ES-I3 (cell line): ENCODE results near the gene MEI4.
"Not testable (repeated sequence)": the region's sequence is repeated elsewhere in the genome, so short reads cannot be mapped to it uniquely, and the experiment has no call there.

Experiments used
- H3K36me3 ChIP-seq: 2 replicates; pipeline ENCODE4 v1.6.1; 2013; ENCODE audit warnings: mild to moderate bottlenecking, low read length, control low read depth, moderate library complexity; ENCODE audit not compliant: insufficient read depth
- H3K4me1 ChIP-seq: 2 replicates; pipeline ENCODE4 v1.6.1; 2013; ENCODE audit warnings: mild to moderate bottlenecking, control low read depth, low read length; ENCODE audit not compliant: insufficient read depth
- H3K9ac ChIP-seq: 2 replicates; pipeline ENCODE4 v1.6.1; 2013; ENCODE audit warnings: low read depth, mild to moderate bottlenecking, low read length, moderate library complexity
- H3K9me3 ChIP-seq: 2 replicates; pipeline ENCODE4 v1.6.1; 2013; ENCODE audit warnings: mild to moderate bottlenecking, low read length, moderate library complexity; ENCODE audit not compliant: control insufficient read depth, insufficient read depth

Gene MEI4

DNA sequence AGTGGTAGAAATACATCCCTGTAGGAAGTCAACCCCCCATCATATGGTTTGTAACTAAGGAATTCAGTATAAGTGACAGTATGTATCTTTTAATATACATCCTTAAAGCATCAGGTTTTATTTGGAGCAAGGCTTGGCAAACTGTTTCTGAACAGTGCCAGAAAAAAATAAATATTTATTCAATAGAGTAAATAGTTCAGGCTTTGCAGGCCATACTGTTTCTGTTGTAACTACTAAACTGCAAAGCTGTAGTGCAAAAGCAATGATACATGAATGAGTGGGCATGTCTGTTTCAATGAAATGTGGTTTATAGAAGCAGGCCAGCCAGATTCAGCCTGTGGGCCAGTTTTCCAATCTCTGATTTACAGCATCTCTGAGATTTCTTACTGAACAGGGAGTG, 977 bp downstream of the MEI4 start:
- Histone ChIP-seq H3K36me3 (no peaks in the 10 kb centered on the region), H3K4me1 (peaks cover 10% of the 10 kb centered on the region), H3K9me3 (no peaks in the 10 kb centered on the region), H3K9ac (no peak overlapping the region)

- H3K36me3 ChIP-seq, H3K4me1 ChIP-seq, H3K9me3 ChIP-seq, H3K9ac ChIP-seq: not testable (repeated sequence)
Measured at GRCh38 chr6:77655035-77655434, 2.2 kb downstream of the MEI4 start.

DNA sequence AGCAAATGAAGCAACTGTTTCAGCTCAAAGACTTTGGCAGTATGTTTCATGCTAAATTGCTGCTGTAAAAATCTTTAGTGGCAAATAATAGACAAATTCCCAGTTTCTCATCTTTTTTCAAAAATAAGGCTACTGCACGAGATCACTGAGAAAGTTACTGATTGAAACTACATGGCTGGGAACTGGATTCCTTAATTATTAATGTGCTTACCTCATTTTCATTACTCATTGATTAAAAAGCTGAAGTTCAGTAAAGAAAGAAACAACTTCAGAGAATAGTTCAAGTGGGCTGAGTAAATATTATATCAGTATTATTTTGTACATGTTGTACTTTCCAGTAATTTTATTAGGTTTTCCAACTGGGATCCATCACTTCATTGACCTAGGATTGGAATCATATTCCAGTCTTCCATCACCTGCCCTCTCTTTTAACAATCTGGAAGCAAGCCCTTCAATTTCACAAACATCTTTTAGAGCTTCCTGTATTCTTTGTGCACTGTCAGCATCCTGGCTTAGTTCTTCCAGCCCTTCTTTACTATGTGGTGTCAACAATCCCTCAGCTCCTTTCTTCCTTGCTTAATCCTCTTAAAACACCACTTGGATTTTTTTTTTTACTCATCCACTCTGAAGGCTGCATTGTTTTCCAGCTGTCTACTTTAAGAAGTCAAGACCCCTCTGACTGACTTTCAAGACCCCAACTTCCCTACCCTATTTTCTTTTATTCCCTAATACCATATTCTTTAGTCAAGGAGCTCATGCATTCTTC, 4.3 kb downstream of the MEI4 start:
- H3K36me3 ChIP-seq: no peaks in the 10 kb centered on the region
- no peak overlapping the region for H3K9ac ChIP-seq
- H3K9me3 ChIP-seq: no peaks in the 10 kb centered on the region
- H3K4me1 ChIP-seq: peaks cover 7% of the 10 kb centered on the region

DNA sequence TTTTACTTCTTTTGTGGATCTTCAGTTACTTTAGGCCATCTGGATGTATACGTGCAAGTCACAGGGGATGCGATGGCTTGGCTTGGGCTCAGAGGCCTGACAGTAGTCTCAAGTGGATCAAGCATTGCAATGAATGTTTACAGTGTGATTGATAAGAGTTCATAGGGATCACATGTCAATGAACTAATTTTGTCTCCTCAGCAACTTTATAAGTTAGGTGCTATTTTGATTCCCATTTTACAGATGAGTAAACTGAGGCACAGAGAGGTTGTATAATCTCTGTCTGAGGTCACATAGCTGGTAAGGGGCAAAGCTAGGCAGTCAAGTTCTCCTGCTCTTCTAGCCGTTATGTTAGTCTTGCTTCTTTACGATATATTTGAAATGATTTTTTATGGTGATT, 13.5 kb downstream of the MEI4 start:
- Histone ChIP-seq H3K36me3 (no peaks in the 10 kb centered on the region), H3K9me3 (no peaks in the 10 kb centered on the region), H3K9ac (no peak overlapping the region), H3K4me1 (no peaks in the 10 kb centered on the region)

DNA sequence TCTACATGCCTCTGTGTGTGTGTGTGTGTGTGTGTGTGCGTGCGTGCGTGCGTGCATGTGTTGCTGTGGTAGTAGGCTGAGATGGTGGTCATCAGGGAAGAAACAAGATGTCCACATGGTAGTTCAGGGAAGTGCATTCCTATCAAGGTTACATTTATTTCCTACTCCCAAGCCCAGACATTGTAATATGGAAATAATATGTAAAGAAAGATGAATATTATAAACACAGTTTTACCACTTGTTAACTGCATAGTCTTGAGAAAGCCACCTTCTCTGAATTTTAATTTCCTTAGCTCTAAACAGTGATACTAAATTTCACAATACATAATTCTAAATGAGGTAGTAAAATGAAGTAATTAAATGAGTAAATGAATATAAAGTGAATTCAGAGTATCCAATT, 14.0 kb downstream of the MEI4 start:
- H3K4me1 ChIP-seq: no peaks in the 10 kb centered on the region
- H3K36me3 ChIP-seq: no peaks in the 10 kb centered on the region
- no peak overlapping the region for H3K9ac ChIP-seq
- H3K9me3 ChIP-seq: no peaks in the 10 kb centered on the region

GRCh38 chr6:77669913-77670312, 17.1 kb downstream of the MEI4 start:
- Histone ChIP-seq H3K4me1 (no peaks in the 10 kb centered on the region), H3K9me3 (no peaks in the 10 kb centered on the region), H3K36me3 (no peaks in the 10 kb centered on the region), H3K9ac (no peak overlapping the region)

DNA sequence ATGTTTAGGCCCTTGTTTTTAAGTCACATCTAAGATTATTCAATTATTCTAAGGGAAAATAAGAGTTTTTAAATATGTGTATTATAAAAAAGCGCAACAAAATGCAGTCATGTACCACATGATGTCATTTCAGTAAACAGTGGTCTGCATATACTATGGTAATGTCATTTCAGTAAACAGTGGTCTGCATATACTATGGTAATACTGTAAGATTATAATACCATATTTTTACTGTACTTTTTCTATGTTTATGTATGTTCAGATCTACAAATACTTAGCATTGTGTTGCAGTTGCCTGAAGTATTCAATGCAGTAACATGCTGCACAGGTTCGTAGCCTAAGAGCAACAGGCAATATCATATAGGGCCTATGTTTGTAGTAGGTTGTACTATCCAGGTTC, 21.4 kb downstream of the MEI4 start:
- Histone ChIP-seq H3K4me1 (no peaks in the 10 kb centered on the region), H3K36me3 (no peaks in the 10 kb centered on the region), H3K9me3 (no peaks in the 10 kb centered on the region), H3K9ac (no peak overlapping the region)

DNA sequence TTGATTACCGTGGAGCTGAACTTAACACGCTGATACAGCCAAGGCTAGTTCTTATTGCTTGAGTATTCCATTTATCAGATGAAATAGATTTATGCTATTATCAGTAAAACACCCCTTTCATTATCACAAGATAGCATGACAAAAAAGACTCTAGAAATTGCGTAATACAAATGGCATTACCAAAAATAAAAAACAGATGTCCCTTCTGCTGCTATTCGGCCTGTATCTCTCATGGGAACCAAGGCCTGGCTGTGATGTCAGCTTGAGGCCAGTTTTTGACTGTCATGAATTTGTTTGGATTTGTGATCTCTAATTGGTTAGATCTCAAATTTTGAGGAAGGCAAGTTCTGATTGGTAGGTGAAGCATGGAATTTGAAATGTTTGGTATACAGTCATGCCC, 25.2 kb downstream of the MEI4 start:
- Histone ChIP-seq H3K36me3 (no peaks in the 10 kb centered on the region), H3K9ac (no peak overlapping the region), H3K9me3 (no peaks in the 10 kb centered on the region), H3K4me1 (no peaks in the 10 kb centered on the region)

DNA sequence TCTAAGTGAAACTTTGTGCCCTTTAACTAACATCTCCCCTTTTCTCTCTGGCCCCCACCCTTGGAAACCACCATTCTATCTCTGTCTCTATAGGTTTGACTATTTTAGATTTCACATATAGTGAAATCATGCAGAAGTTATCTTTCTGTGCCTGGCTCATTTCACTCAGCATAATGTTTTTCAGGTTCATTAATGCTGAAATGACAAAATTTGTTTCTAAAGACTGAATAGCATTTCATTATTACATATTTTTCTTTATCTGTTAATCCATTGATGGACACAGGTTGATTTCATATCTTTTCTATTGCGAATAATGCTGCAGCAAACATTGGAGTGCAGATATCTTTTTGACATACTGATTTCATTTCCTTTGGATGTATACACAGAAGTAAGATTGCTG, 30.7 kb downstream of the MEI4 start:
- Histone ChIP-seq H3K9ac (no peak overlapping the region), H3K4me1 (no peaks in the 10 kb centered on the region), H3K9me3 (no peaks in the 10 kb centered on the region), H3K36me3 (no peaks in the 10 kb centered on the region)

- Histone ChIP-seq H3K36me3 (no peaks in the 10 kb centered on the region), H3K4me1 (no peaks in the 10 kb centered on the region), H3K9ac (no peak overlapping the region), H3K9me3 (no peaks in the 10 kb centered on the region)
Measured at GRCh38 chr6:77686931-77687330, 34.1 kb downstream of the MEI4 start.

- Histone ChIP-seq H3K4me1 (no peaks in the 10 kb centered on the region), H3K9ac (no peak overlapping the region), H3K9me3 (no peaks in the 10 kb centered on the region), H3K36me3 (no peaks in the 10 kb centered on the region)
Measured at GRCh38 chr6:77688649-77689048, 35.8 kb downstream of the MEI4 start.

DNA sequence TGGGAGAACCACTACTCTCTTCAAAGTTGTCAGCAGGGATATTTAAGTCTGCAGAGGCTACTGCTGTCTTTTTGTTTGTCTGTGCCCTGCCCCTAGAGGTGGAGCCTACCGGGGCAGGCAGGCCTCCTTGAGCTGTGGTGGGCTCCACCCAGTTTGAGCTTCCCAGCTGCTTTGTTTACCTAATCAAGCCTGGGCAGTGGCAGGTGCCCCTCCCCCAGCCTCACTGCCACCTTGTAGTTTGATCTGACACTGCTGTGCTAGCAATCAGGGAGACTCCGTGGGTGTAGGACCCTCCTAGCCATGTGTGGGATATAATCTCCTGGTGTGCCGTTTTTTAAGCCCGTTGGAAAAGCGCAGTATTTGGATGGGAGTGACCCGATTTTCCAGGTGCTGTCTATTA, 47.3 kb downstream of the MEI4 start:
- H3K9me3 ChIP-seq, H3K4me1 ChIP-seq, H3K9ac ChIP-seq, H3K36me3 ChIP-seq: not testable (repeated sequence)

GRCh38 chr6:77707603-77708002, 54.8 kb downstream of the MEI4 start:
- H3K4me1 ChIP-seq: peaks cover 10% of the 10 kb centered on the region; the same call in 1 of the 2 replicates
- no peak overlapping the region for H3K9ac ChIP-seq
- no peaks in the 10 kb centered on the region for H3K36me3 ChIP-seq
- H3K9me3 ChIP-seq: 0 out of 2 replicates have a peak, but pooled peaks cover 5% of the 10 kb centered on the region

DNA sequence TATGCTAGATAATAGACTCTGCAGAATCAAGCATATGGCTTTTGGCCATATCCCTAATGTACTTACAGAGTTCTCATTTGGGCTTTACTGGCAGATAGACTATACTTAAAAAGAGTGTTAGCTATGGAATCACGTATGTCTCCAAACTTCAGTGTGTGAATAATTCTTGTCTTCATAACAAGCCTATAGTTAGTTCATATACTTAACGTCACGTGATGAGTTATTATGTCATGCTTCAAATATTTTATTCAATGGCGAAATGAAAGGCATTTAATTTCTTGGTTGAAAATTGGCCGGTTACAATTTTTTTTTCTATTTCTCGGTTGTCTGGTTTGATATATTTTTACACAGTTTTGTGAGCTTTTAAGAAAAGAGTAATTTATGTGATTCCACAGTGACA, 62.7 kb downstream of the MEI4 start:
- Histone ChIP-seq H3K9me3 (no peaks in the 10 kb centered on the region), H3K9ac (no peak overlapping the region), H3K4me1 (peaks cover 10% of the 10 kb centered on the region), H3K36me3 (no peaks in the 10 kb centered on the region)

DNA sequence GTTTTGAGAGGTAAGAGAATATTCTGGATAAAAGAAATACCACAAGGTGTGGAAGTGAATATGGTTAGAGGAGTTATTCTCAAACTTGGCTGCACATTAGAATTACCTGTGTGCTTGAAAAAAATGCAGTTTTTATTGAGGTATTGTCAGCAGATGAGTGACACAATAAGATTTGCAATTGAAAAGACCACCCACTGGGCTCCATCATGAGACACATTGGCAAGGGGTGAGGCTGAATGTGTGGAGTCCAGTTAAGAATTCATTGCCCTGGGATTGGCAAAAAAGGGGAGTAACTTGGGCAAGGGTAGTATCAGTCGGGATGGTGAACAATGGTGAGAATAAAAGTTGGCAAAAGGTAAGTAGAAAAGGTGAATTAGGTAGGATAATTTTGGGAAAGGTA, 63.5 kb downstream of the MEI4 start:
- no peaks in the 10 kb centered on the region for H3K9me3 ChIP-seq
- no peaks in the 10 kb centered on the region for H3K36me3 ChIP-seq
- peaks cover 10% of the 10 kb centered on the region for H3K4me1 ChIP-seq
- H3K9ac ChIP-seq: no peak overlapping the region

- not testable (repeated sequence) for H3K4me1 ChIP-seq, H3K9ac ChIP-seq, H3K9me3 ChIP-seq, H3K36me3 ChIP-seq
Measured at GRCh38 chr6:77736010-77736409, 83.2 kb downstream of the MEI4 start.
